Thyroid gland (tissue), 4 donors: Measurements from ENCODE around the gene SLC37A1.

Experiments used
- POLR2A ChIP-seq, 2 donors: fragments of 450-650 bp; IDR thresholded peaks; one replicate each; pipeline ENCODE4 v1.6.1; 2017; ENCODE audit warnings: antibody characterized with exemption in 2 of 2, mild to moderate bottlenecking in 2 of 2, moderate library complexity in 1 of 2
- TF ChIP-seq, protein P1 (sequence below), 6 experiments: fragments of 200-600 bp in 3 of 6; fragments of 450-650 bp in 3 of 6; sonication (generic) in 3 of 6; IDR thresholded peaks; one replicate each; pipeline ENCODE4 v1.5.1; 2016 to 2019; ENCODE audit warnings: antibody characterized with exemption in 6 of 6, mild to moderate bottlenecking in 2 of 6, inconsistent platforms in 1 of 6, moderate library complexity in 1 of 6

- TF ChIP-seq, protein P1, sequence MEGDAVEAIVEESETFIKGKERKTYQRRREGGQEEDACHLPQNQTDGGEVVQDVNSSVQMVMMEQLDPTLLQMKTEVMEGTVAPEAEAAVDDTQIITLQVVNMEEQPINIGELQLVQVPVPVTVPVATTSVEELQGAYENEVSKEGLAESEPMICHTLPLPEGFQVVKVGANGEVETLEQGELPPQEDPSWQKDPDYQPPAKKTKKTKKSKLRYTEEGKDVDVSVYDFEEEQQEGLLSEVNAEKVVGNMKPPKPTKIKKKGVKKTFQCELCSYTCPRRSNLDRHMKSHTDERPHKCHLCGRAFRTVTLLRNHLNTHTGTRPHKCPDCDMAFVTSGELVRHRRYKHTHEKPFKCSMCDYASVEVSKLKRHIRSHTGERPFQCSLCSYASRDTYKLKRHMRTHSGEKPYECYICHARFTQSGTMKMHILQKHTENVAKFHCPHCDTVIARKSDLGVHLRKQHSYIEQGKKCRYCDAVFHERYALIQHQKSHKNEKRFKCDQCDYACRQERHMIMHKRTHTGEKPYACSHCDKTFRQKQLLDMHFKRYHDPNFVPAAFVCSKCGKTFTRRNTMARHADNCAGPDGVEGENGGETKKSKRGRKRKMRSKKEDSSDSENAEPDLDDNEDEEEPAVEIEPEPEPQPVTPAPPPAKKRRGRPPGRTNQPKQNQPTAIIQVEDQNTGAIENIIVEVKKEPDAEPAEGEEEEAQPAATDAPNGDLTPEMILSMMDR (IDR thresholded peaks at IDR 0.05), result no peak
- no peak for TF ChIP-seq POLR2A (IDR thresholded peaks at IDR 0.05)
Observed at GRCh38 chr21:42582787-42583476, 69.3 kb downstream of the SLC37A1 start.
